KG1 (cell line): ENCODE measurements around the gene SNRNP48.

ENCODE experiments used
- DNase-seq: peaks from one replicate; lab custom pipeline; 2025; lab: John Stamatoyannopoulos, UW

The SNRNP48 gene

GRCh38 chr6:7593229-7593628 is 3.2 kb downstream of the SNRNP48 start:
- DNase-seq = no peak

GRCh38 chr6:7594579-7595125 is 4.7 kb downstream of the SNRNP48 start:
- no peak for DNase-seq

GRCh38 chr6:7604003-7604402 is 14.0 kb downstream of the SNRNP48 start:
- no peak for DNase-seq

GRCh38 chr6:7604506-7604905 is 14.5 kb downstream of the SNRNP48 start:
- DNase-seq = no peak

- no peak for DNase-seq
Measured at GRCh38 chr6:7615611-7616383, 25.8 kb downstream of the SNRNP48 start.

- no peak for DNase-seq
Measured at GRCh38 chr6:7617801-7618764, 28.1 kb downstream of the SNRNP48 start.

GRCh38 chr6:7621761-7622160 is 31.8 kb downstream of the SNRNP48 start:
- DNase-seq = no peak

- no peak for DNase-seq
Measured at GRCh38 chr6:7624796-7625710, 35.1 kb downstream of the SNRNP48 start.

- DNase-seq = no peak
Measured at GRCh38 chr6:7628479-7628878, 38.5 kb downstream of the SNRNP48 start.

GRCh38 chr6:7628909-7629308 is 38.9 kb downstream of the SNRNP48 start:
- DNase-seq = no peak

- DNase-seq = no peak
Measured at GRCh38 chr6:7629321-7629720, 39.3 kb downstream of the SNRNP48 start.

- no peak for DNase-seq
Measured at GRCh38 chr6:7630792-7631191, 40.8 kb downstream of the SNRNP48 start.

GRCh38 chr6:7631466-7631865 is 41.5 kb downstream of the SNRNP48 start:
- DNase-seq = no peak

GRCh38 chr6:7632501-7633290 is 42.7 kb downstream of the SNRNP48 start:
- no peak for DNase-seq

- no peak for DNase-seq
Measured at GRCh38 chr6:7633361-7633760, 43.4 kb downstream of the SNRNP48 start.

- DNase-seq = no peak
Measured at GRCh38 chr6:7636151-7636550, 46.2 kb downstream of the SNRNP48 start.

GRCh38 chr6:7637533-7637932 is 47.5 kb downstream of the SNRNP48 start:
- no peak for DNase-seq

GRCh38 chr6:7639427-7639826 is 49.4 kb downstream of the SNRNP48 start:
- DNase-seq = no peak

- no peak for DNase-seq
Measured at GRCh38 chr6:7640016-7640415, 50.0 kb downstream of the SNRNP48 start.

GRCh38 chr6:7640607-7641577 is 50.9 kb downstream of the SNRNP48 start:
- no peak for DNase-seq
